GM13976 (cell line): ENCODE measurements around the gene CRYZL1.

ENCODE experiments used
- DNase-seq: peaks from one replicate; pipeline ENCODE4 v3.0.0; 2012; ENCODE audit warnings: low spot score
- CTCF ChIP-seq: IDR thresholded peaks from 2 replicates; pipeline ENCODE4 v1.5.1; 2012; ENCODE audit warnings: borderline replicate concordance, mild to moderate bottlenecking; ENCODE audit not compliant: insufficient read depth; ENCODE audit errors: extremely low read depth, missing control alignments, control extremely low read depth
- in situ Hi-C: fragments of 300-500 bp; cut with MboI; formaldehyde crosslinking; loops from one replicate; pipeline ENCODE4 v1.12.0; 2022; ENCODE audit warnings: low sequenced_read_pairs, mixed read lengths, inconsistent platforms; ENCODE audit not compliant: unreplicated experiment

CRYZL1 gene

DNA sequence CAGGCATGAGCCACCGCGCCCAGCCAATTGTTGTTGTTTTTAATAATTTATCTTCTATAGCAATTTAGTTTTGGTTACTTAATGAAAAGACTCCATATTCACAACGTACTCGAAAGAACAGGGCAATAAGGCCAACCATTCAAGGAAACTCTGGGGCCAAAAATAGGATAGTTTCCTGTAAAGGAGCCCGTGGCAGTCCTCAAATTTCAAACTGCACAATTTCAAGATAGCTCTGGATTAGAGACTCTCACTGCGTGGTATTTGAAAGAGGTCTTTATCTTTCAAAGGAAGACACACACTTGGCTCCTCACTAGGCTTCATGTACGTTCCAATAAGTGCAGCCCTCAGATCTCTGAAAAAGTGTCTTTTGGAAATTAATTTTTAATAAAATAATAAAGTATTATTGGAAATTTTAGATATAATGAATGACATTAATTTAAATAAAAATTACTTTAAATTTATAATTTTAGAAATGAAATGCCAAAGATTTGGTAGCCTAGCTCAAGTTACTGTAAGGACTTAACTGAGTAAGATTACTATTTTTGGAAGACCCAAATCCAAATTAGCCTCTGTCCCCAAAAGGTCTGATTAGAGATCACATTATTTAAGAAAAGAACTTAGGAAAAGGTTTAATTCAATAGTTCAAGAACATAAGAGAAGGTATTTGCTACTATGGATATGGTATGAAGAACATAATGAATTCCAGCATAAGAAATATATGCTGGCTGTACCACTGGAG lies 30.4 kb downstream of the CRYZL1 start:
- in situ Hi-C loops, result no loop called here
- TF ChIP-seq CTCF, result no peak
- DNase-seq, result no peak

DNA sequence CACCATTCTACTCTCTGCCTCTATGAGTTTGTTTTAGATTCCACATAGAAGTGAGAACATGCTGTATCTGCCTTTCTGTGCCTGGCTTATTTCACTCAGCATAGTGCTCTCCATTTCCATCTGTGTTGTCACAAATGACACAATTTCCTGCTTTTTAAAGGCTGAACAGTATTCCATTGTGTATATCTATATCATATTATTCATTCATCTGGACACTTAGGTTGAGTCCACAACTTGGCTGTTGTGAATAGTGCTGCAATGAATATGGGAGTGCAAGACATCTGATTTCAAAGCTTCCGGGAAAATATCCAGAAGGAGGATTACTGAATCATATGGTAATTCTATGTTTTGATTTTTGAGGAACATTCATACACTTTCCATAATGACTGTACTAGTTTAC lies 33.0 kb downstream of the CRYZL1 start:
- in situ Hi-C loops, result no loop called here
- DNase-seq, result no peak
- TF ChIP-seq CTCF, result no peak

- no peak for TF ChIP-seq CTCF
- in situ Hi-C loops, result no loop called here
- DNase-seq, result no peak
These were observed 43.5 kb downstream of the CRYZL1 start for GRCh38 chr21:33598051-33598450.

DNA sequence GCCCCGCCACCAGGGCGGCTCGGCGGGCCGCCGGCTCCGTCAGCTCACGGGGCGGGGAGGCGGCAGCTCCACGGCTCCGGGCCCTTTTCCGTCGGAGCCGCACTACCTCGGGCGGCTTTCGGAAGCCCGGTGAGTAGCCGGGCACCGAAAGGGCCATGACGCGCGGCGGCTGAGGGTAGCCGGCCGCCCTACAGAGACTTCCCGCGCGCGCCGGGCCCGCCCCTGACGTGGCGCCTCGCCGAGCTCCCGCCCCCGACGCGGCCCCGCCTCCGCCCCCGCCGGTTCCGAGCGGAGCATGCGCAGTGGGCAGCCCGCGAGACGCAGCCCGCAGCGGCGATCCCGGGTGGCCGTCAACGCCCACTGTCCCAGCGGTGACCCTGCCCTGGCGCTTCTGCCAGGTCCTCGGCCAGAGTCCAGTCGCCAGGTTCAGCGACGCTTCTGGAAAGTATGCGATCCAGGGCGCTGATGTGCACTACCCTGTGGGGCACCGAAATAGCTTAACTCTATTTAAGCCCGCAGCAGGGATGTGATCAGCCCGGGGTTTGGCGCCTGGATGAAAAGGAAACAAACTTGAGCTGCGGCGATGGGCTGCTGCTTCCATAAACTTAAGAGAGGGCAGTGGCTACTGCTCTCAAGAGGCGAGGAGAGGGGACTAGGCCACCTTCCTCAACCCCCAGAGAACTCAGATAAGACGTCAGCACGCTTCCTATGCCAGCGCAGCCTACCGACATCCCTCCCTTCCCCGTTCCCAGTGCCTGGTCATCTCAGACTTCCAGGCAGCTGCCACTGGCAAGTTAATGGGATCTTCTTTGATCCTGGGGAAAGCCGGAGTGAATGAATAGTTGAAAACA lies 52.8 kb downstream of the CRYZL1 start, which contains the start of gene DONSON:
Gene DONSON, minus strand, starts transcription at position 200 of the 851 bp plus-strand sequence. Its CDS starts 43 bp downstream, at position 157.
- DNase-seq, result peak; percentile 99
- in situ Hi-C loops, result no loop called here
- TF ChIP-seq CTCF, result no peak

GRCh38 chr21:33587792-33588484 lies 53.6 kb downstream of the CRYZL1 start:
- in situ Hi-C loops, result no loop called here
- peak; percentile 67 for DNase-seq
- TF ChIP-seq CTCF, result no peak

DNA sequence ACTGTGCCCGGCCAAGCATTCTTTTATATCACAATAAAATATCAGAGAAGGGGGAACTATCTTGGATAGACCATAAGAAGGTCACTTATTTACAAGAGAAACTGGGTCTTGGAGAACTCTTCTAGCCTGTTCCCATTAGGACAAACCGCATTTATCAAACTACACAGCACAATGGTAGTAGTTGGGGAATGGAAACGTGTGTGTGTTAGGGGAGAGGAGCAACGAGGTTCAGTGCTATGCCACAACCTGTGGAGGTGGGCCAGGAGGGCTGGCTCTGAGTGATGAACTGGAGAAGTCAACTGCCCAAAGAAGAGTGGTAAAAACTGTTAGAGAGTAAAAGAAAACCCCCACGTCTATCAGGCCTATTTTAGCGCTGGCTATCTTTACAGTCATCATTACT lies 54.6 kb downstream of the CRYZL1 start:
- DNase-seq, result no peak
- no peak for TF ChIP-seq CTCF
- in situ Hi-C loops, result no loop called here
